HG03432 (cell line): Measurements from ENCODE around the gene ATP5IF1.

Experiments used
- ATAC-seq: cut with Tn5 transposase; IDR thresholded peaks from one replicate; pipeline ENCODE4 v1.9.1; 2021; ENCODE audit warnings: mild to moderate bottlenecking, moderate library complexity; ENCODE audit not compliant: unreplicated experiment

The ATP5IF1 gene

GRCh38 chr1:28236656-28237322 lies 865 bp downstream of the ATP5IF1 start:
- ATAC-seq = no peak

DNA sequence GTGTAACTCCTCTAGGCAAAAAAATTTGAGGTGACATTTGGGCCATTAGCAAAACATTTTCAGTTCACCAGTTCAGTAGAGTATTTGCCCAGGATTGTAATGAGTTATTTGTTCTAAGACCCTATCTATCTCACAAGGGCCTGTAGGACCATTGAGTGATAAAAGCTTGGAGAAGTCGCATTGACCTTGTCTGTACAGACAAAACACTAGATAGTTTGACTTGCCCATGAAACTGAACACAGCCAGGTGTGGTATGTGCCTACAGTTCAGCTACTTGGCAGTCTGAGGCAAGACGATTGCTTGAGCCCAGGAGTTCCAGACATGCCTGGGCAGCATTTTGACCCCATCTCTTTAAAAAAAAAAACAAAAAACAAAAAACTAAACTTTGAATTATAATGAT lies 3.1 kb downstream of the ATP5IF1 start:
- ATAC-seq = no peak

DNA sequence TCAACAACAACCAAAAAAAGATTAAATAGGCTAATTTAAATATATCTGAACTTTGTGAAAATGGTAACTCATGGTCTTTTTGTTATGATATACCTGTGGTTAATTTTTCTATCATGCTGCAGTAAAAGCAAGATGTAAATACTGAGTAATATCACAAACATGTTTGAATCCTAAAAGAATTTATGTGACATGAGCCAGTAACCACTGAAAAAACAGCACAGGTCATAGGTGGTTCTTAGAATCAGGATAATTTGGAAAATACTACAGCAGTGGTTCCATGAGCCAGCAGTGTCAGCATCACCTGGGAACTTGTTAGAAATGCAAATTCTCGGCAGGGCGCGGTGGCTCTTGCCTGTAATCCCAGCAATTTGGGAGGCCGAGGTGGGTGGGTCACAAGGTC lies 4.1 kb downstream of the ATP5IF1 start:
- no peak for ATAC-seq

- ATAC-seq = no peak
Measured at GRCh38 chr1:28241638-28242241, 5.8 kb downstream of the ATP5IF1 start.

- ATAC-seq = no peak
Measured at GRCh38 chr1:28243685-28244311, 7.9 kb downstream of the ATP5IF1 start.

- no peak for ATAC-seq
Measured at GRCh38 chr1:28244549-28245251, 8.8 kb downstream of the ATP5IF1 start.

DNA sequence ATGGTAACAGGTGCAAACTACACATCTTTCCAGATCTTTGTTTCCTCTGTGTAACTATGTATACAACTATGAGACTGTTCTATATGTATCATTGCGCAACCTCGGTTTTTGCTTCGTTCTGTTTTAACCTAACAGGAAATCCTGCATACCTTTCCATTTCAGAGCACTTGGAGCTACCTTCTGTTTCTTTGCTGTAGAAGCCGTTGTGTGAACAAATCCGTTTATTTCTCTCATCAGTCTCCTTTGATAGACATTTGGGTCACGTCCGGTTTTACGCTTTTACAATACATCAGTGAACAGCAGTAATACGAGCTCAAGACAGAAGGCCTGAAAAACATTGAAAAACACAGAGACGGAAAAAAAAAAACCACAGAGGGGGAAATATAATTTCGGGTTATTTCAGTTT lies 10.5 kb downstream of the ATP5IF1 start:
- ATAC-seq = no peak

DNA sequence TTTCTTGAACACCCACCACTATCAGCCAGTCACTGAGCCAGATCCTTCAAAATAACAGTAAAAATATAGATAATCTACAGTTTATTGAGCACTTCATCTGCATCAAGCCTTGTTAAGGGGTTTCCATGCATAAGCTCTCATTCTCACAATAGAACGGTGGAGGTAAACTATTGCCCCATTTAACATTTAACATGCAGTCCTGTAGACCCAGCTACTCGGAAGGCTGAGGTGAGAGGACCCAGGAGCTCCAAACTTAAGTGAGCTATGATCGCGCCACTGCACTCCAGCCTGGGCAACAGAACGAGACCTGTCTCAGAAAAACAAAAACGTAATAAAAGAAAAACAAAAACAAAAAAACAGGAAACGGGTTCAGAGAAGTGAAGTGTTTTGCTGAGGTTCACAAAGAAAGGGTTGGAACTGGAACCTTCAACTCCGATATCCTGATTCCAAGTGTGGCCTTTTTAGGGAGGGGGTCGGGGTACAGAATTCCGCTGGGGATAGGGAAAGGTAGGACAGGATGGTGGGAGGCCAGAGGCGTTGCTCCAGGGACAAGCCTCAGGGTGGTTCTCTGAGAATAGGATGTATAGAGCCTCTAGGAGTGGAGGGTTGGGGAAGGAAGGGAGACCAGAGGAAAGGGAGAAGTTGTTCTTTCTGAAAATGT lies 11.8 kb downstream of the ATP5IF1 start:
- ATAC-seq = no peak

DNA sequence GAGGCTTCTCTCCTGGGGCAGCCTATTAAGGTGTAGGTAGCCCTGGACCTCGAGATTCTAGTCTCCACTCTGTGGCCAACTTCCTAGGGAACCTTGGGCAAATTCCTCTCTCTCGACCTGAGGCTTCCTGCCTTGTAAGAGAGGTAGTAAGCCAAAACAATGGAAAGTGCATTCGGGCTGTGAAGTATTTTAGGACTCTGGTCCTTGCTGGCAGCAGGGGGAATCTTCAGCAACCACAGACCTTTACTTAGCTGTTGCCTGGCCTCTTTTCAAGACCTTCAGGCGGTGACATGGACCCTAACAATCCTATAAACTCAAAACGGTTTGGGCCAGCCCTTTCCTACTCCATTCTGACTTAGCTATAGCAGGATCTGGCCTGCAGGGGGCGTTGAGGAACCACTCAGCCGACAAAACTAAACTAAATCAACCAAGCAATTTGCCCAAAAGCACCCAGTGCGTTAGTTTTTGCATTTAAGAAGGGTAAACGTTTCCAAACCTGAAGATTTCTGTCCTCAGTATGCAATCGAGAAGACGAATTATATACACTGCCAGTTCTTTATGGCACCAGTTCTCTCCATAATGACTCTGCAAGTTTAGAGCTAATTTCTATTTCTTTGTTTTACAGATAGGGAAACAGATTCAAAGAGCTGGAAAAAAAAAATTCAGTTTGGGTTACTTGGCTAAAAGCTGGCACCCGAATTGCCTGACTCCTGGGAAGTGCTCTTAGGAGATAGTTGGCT lies 12.5 kb downstream of the ATP5IF1 start:
- peak; percentile 34 for ATAC-seq

DNA sequence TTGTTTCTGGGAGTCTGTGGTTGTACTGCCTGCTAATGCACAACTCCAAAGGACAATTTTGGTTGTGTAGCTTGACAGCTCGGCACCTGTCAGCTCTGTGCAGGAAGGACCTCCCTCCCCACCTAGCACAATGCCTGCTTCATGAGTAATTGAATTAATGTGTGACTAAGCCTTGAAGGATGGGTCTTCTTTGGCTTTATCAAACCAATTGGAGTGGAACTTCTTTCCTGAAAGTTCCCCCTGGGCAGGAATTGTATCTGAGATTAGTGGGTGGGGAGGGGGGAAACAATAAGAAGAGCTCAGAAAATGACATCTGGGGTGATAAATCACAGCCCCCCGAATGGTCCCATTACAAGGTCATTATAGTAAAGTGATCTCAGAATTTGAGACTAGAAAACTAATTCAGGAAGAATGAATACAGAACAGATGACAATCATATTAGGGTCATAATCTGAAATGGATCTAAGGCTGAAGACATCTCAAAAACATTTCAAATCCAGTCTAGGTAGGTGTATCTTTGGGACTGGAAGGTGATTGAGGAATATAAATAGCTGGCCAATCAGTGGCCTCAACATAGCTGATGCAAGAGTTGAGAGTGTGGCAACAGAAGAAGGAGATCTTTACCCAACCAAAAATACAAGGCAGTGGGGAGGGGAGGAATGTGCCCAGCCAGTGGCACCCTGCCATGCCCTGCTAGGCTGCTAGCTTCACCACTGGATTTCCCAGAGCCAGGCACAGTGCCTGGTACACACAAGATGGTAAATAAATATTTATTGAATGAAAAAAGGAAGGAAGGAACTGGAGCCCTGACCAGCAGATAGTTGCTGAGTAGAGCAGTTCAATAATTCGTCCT lies 13.3 kb downstream of the ATP5IF1 start:
- ATAC-seq = no peak

DNA sequence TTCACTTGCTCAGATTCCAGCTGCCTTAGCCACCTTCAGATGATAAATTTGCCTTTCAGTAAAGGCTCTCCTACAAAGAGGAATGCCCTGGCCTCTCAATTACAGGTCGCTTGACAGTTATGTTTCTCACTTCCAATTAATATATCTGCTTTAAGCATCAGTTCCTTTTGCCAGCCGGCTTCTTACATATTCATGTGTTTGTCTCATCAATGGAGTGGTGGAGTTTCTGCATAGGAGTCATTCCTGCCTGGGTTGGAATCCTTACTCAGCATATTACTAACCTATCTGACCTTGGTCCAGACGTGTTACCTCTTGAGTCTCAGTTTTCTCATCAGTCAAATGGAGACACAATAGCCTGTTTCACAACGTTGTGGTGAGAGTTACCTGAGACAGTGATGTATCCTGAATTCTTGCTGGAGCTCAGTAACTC lies 14.0 kb downstream of the ATP5IF1 start:
- ATAC-seq = no peak

- ATAC-seq = no peak
Measured at GRCh38 chr1:28256197-28256827, 20.4 kb downstream of the ATP5IF1 start.

DNA sequence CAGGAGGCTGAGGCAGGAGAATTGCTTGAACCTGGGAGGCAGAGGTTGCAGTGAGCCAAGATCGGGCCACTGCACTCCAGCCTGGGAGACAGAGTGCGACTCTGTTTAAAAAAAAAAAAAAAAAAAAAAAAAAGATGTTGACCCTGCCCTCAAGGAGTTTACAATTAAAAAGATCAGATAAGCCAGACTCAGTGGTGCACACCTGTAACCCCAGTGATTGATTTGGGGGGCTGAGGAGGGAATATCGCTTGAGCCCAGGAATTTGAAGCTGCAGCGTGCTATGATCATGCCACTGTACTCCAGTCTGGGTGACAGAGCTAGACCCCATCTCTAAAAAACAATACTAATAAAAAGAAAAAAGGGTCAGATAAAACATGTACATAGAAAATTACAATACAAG lies 21.8 kb downstream of the ATP5IF1 start:
- no peak for ATAC-seq

DNA sequence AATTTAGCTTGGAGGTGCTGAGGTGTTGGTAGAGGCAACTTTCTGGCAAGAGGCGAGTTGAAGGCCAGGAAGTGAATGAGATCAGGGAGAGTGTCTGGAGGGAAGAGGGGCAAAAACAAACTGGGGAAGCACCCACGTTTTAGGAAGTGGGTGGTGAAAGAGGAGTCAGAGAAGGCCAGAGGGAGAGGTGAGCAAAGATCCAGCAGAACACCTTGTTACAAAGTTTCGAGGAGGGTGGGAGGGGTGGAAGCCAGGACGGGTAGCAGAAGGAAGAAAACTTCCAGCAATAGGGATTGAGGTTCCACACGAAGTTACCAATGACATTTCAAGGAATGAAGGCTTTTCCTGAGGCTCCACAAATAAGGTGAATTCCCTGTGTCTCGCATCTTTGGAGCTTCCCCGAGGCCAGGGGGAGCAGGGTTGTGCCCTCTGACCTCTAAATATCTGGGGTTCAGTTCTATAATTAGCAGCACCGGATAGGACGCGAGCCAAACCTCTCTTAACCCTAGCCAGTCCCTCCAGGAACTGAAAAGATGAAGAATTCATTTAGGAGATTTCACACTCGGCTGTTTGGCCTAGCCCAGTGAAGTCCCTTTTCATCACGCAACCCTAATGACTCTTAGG lies 22.8 kb downstream of the ATP5IF1 start:
- no peak for ATAC-seq

DNA sequence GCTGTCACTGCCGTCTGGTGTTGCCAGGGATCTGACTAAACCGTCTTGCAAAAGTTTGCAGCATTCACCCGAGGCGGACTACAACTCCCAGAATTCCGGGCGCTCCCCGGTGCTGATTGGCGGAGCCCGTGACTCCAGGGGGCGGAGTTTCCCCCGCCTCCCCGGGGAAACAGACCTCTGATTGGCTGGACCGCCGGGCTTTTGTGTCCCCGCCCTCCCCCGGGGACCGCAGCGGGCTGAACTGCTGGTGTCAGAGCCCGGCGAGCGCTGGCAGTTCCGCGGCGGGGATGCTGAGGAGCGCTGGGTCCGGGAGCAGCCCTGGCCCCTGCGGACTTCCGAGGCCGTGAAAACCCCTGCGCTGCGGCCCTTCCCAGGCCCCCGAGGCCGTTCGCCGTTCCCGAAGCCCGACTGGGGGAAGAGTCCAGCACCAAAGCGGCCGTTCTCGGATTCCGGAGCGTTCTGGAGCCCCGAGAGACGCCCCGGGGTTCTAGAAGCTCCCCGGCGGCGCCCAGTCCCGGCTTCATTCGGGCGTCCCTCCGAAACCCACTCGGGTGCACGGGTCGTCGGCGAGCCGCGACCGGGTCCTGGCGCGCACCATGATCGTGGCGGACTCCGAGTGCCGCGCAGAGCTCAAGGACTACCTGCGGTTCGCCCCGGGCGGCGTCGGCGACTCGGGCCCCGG lies 23.5 kb downstream of the ATP5IF1 start, which contains the start of gene SESN2:
Gene SESN2 (plus strand): TSS at position 267 of the 682 bp plus-strand sequence. CDS start 330 bp downstream, at position 597.
- ATAC-seq = peak; percentile 90

- peak; percentile 3 for ATAC-seq
Measured at GRCh38 chr1:28259934-28260802, 24.2 kb downstream of the ATP5IF1 start.

GRCh38 chr1:28260803-28261174 lies 24.9 kb downstream of the ATP5IF1 start:
- no peak for ATAC-seq
